Activated CD8-positive, alpha-beta T cell treated with anti-CD3 and anti-CD28 coated beads for 36 hours (primary cell): Measurements from ENCODE around the gene ZC3H12C. TPM values are rescaled to one million over a fixed set of nuclear protein-coding genes. Genes with fewer than 3 reads are reported as not detected.

Source experiments
- ATAC-seq: fragments of 200-7000 bp; cut with Tn5 transposase; one replicate; pipeline ENCODE4 v1.10.0; 2021; ENCODE audit warnings: mild to moderate bottlenecking, moderate library complexity
- CTCF ChIA-PET: fragments of 350-600 bp; sonication (Branson Sonifier 250); formaldehyde crosslinking; loops from one replicate; lab custom pipeline; 2021; ENCODE audit warnings: antibody characterized with exemption; lab: Charles Lee
- POLR2A ChIA-PET: fragments of 350-600 bp; sonication (Branson Sonifier 250); formaldehyde crosslinking; loops from one replicate; lab custom pipeline; 2021; ENCODE audit warnings: antibody characterized with exemption; lab: Charles Lee
- DNase-seq: peaks from one replicate; pipeline ENCODE4 v3.0.0-alpha.2; 2020
- H3K27ac Mint-ChIP-seq: one replicate; pipeline ENCODE4 v1.8.0; 2021; ENCODE audit warnings: mild to moderate bottlenecking, mixed read lengths
- H3K27me3 Mint-ChIP-seq: one replicate; pipeline ENCODE4 v1.8.0; 2021; ENCODE audit warnings: mixed read lengths
- H3K36me3 Mint-ChIP-seq: one replicate; pipeline ENCODE4 v1.8.0; 2021; ENCODE audit warnings: low read depth, mixed read lengths
- H3K4me1 Mint-ChIP-seq: one replicate; pipeline ENCODE4 v1.8.0; 2021; ENCODE audit warnings: low read depth, mixed read lengths
- H3K4me3 Mint-ChIP-seq: one replicate; pipeline ENCODE4 v1.8.0; 2021; ENCODE audit warnings: mild to moderate bottlenecking, moderate library complexity, mixed read lengths
- H3K9me3 Mint-ChIP-seq: one replicate; pipeline ENCODE4 v1.8.0; 2021; ENCODE audit warnings: mixed read lengths
- CTCF ChIP-seq: fragments of 200-600 bp; IDR thresholded peaks from one replicate; pipeline ENCODE4 v1.8.0; 2022; ENCODE audit warnings: antibody characterized with exemption, mild to moderate bottlenecking
- intact Hi-C: fragments of 100-400 bp; cut with micrococcal nuclease; formaldehyde crosslinking; loops from one replicate; pipeline ENCODE4 v1.10.0; 2022
- total RNA-seq, 2 experiments: library from RNA; stranded (reverse); gene quantifications; one replicate each; pipeline ENCODE4 v1.2.3, GENCODE V29; 2021

Gene ZC3H12C
- total RNA-seq, 2 experiments from 2014 or later = 0.40 to 0.45 TPM

GRCh38 chr11:110184456-110184855 is 91.3 kb downstream of the ZC3H12C start:
- H3K4me1 Mint-ChIP-seq = no peaks in the 10 kb centered on the region
- ATAC-seq (no peak), DNase-seq (no peak)
- intact Hi-C loops = no loop called here
- H3K36me3 Mint-ChIP-seq = no peaks in the 10 kb centered on the region
- TF ChIP-seq CTCF = no peak
- no peak overlapping the region for H3K4me3 Mint-ChIP-seq
- POLR2A ChIA-PET = interaction anchor here (1.2 kb wide), 1 partner anchor 165 kb away, joined by 3 read pairs; no protein-coding TSS in a partner anchor
- no peak overlapping the region for H3K27ac Mint-ChIP-seq
- CTCF ChIA-PET = no interaction called here
- H3K27me3 Mint-ChIP-seq = peaks cover under 1% of the 10 kb centered on the region
- no peaks in the 10 kb centered on the region for H3K9me3 Mint-ChIP-seq

- ChIA-PET CTCF (no interaction called here), POLR2A (interaction anchor here (1.2 kb wide), 1 partner anchor 164 kb away, joined by 3 read pairs; no protein-coding TSS in a partner anchor)
- Mint-ChIP-seq H3K27ac (no peak overlapping the region), H3K9me3 (no peaks in the 10 kb centered on the region), H3K36me3 (no peaks in the 10 kb centered on the region), H3K4me1 (no peaks in the 10 kb centered on the region), H3K4me3 (no peak overlapping the region), H3K27me3 (peaks cover 3% of the 10 kb centered on the region)
- ATAC-seq = no peak
- no peak for DNase-seq
- no peak for TF ChIP-seq CTCF
- intact Hi-C loops = no loop called here
Measured at GRCh38 chr11:110185121-110185591, 92.0 kb downstream of the ZC3H12C start.

GRCh38 chr11:110185599-110185998 is 92.4 kb downstream of the ZC3H12C start:
- DNase-seq (no peak), ATAC-seq (no peak)
- Mint-ChIP-seq H3K4me3 (no peak overlapping the region), H3K9me3 (no peaks in the 10 kb centered on the region), H3K27ac (no peak overlapping the region), H3K36me3 (no peaks in the 10 kb centered on the region), H3K4me1 (no peaks in the 10 kb centered on the region), H3K27me3 (peaks cover 3% of the 10 kb centered on the region)
- intact Hi-C loops = no loop called here
- ChIA-PET POLR2A (interaction anchor here (1.2 kb wide), 1 partner anchor 164 kb away, joined by 3 read pairs; no protein-coding TSS in a partner anchor), CTCF (interaction anchor here (1.0 kb wide), 1 partner anchor 16 kb away, joined by 5 read pairs; no protein-coding TSS in a partner anchor)
- TF ChIP-seq CTCF = no peak

GRCh38 chr11:110186456-110186855 is 93.3 kb downstream of the ZC3H12C start:
- peaks cover 3% of the 10 kb centered on the region for H3K27me3 Mint-ChIP-seq
- intact Hi-C loops = no loop called here
- ATAC-seq (no peak), DNase-seq (no peak)
- H3K36me3 Mint-ChIP-seq = no peaks in the 10 kb centered on the region
- ChIA-PET CTCF (interaction anchor here (1.0 kb wide), 1 partner anchor 15 kb away, joined by 5 read pairs; no protein-coding TSS in a partner anchor), POLR2A (no interaction called here)
- no peak overlapping the region for H3K4me3 Mint-ChIP-seq
- H3K27ac Mint-ChIP-seq = no peak overlapping the region
- no peaks in the 10 kb centered on the region for H3K4me1 Mint-ChIP-seq
- no peaks in the 10 kb centered on the region for H3K9me3 Mint-ChIP-seq
- TF ChIP-seq CTCF = no peak

- no peak for DNase-seq
- TF ChIP-seq CTCF = no peak
- H3K4me1 Mint-ChIP-seq = no peaks in the 10 kb centered on the region
- no peak for ATAC-seq
- H3K9me3 Mint-ChIP-seq = no peaks in the 10 kb centered on the region
- no peaks in the 10 kb centered on the region for H3K36me3 Mint-ChIP-seq
- H3K27ac Mint-ChIP-seq = no peak overlapping the region
- no peak overlapping the region for H3K4me3 Mint-ChIP-seq
- H3K27me3 Mint-ChIP-seq = peaks cover 3% of the 10 kb centered on the region
- intact Hi-C loops = no loop called here
- ChIA-PET CTCF (no interaction called here), POLR2A (no interaction called here)
Measured at GRCh38 chr11:110186867-110187266, 93.7 kb downstream of the ZC3H12C start.
